HEK293 (cell line): ENCODE measurements around the gene UST.

Experiments
- BCL11A ChIP-seq: fragments of 450-650 bp; formaldehyde crosslinking; IDR thresholded peaks from 2 replicates; pipeline ENCODE4 v1.5.1; 2016; ENCODE audit warnings: low read depth, missing biosample characterization, missing genetic modification characterization
- GLI4 ChIP-seq: fragments of 450-650 bp; formaldehyde crosslinking; IDR thresholded peaks from 2 replicates; pipeline ENCODE4 v1.5.1; 2016; ENCODE audit warnings: missing biosample characterization, missing genetic modification characterization
- HOXA7 ChIP-seq: sonication (generic); formaldehyde crosslinking; IDR thresholded peaks from 2 replicates; pipeline ENCODE4 v1.8.1; 2022; ENCODE audit warnings: missing genetic modification reagents, borderline replicate concordance
- HOXC10 ChIP-seq: sonication (generic); formaldehyde crosslinking; IDR thresholded peaks from 2 replicates; pipeline ENCODE4 v1.8.1; 2023; ENCODE audit warnings: mild to moderate bottlenecking, missing genetic modification reagents
- KLF17 ChIP-seq: fragments of 450-650 bp; formaldehyde crosslinking; IDR thresholded peaks from 2 replicates; pipeline ENCODE4 v1.5.1; 2016; ENCODE audit warnings: missing biosample characterization, missing genetic modification characterization
- MZF1 ChIP-seq: fragments of 450-650 bp; formaldehyde crosslinking; IDR thresholded peaks from 2 replicates; pipeline ENCODE4 v1.5.1; 2017; ENCODE audit warnings: missing biosample characterization, missing genetic modification characterization, borderline replicate concordance
- PBX3 ChIP-seq: sonication (generic); formaldehyde crosslinking; IDR thresholded peaks from 2 replicates; pipeline ENCODE4 v1.8.1; 2022; ENCODE audit warnings: mild to moderate bottlenecking, moderate library complexity, missing genetic modification reagents
- SCRT1 ChIP-seq: fragments of 450-650 bp; formaldehyde crosslinking; IDR thresholded peaks from 2 replicates; pipeline ENCODE4 v1.5.1; 2016; ENCODE audit warnings: missing biosample characterization, missing genetic modification characterization, borderline replicate concordance
- SP3 ChIP-seq: fragments of 450-650 bp; formaldehyde crosslinking; IDR thresholded peaks from 2 replicates; pipeline ENCODE4 v1.5.1; 2016; ENCODE audit warnings: missing biosample characterization, missing genetic modification characterization
- ZBTB1 ChIP-seq: fragments of 450-650 bp; formaldehyde crosslinking; IDR thresholded peaks from 2 replicates; pipeline ENCODE4 v1.5.1; 2016; ENCODE audit warnings: missing biosample characterization, missing genetic modification characterization
- ZBTB17 ChIP-seq: fragments of 450-650 bp; formaldehyde crosslinking; IDR thresholded peaks from 2 replicates; pipeline ENCODE4 v1.5.1; 2016; ENCODE audit warnings: missing biosample characterization, missing genetic modification characterization
- ZEB2 ChIP-seq: fragments of 450-650 bp; formaldehyde crosslinking; IDR thresholded peaks from 2 replicates; pipeline ENCODE4 v1.5.1; 2016; ENCODE audit warnings: missing biosample characterization, missing genetic modification characterization
- ZFHX2 ChIP-seq: fragments of 450-650 bp; formaldehyde crosslinking; conservative IDR thresholded peaks from 2 replicates; pipeline ENCODE4 v1.5.1; 2016; ENCODE audit warnings: missing biosample characterization, missing genetic modification characterization
- ZFP3 ChIP-seq: fragments of 450-650 bp; formaldehyde crosslinking; IDR thresholded peaks from 2 replicates; pipeline ENCODE4 v1.5.1; 2016; ENCODE audit warnings: low read depth, missing biosample characterization, missing genetic modification characterization
- ZFP41 ChIP-seq: fragments of 450-650 bp; formaldehyde crosslinking; IDR thresholded peaks from 2 replicates; pipeline ENCODE4 v1.5.1; 2016; ENCODE audit warnings: missing biosample characterization, missing genetic modification characterization, borderline replicate concordance
- ZFP69B ChIP-seq: fragments of 450-650 bp; formaldehyde crosslinking; IDR thresholded peaks from 2 replicates; pipeline ENCODE4 v1.5.1; 2016; ENCODE audit warnings: missing biosample characterization, missing genetic modification characterization
- ZNF16 ChIP-seq: fragments of 450-650 bp; formaldehyde crosslinking; IDR thresholded peaks from 2 replicates; pipeline ENCODE4 v1.5.1; 2016; ENCODE audit warnings: low read depth, missing biosample characterization, missing genetic modification characterization
- ZNF174 ChIP-seq: fragments of 450-650 bp; formaldehyde crosslinking; IDR thresholded peaks from 2 replicates; pipeline ENCODE4 v1.5.0; 2017; ENCODE audit warnings: missing biosample characterization, mild to moderate bottlenecking, missing genetic modification characterization
- ZNF280D ChIP-seq: fragments of 450-650 bp; formaldehyde crosslinking; IDR thresholded peaks from 2 replicates; pipeline ENCODE4 v1.5.1; 2016; ENCODE audit warnings: missing biosample characterization, missing genetic modification characterization
- ZNF324 ChIP-seq: fragments of 450-650 bp; formaldehyde crosslinking; IDR thresholded peaks from 2 replicates; pipeline ENCODE4 v1.5.1; 2016; ENCODE audit warnings: missing biosample characterization, missing genetic modification characterization
- ZNF350 ChIP-seq: fragments of 450-650 bp; formaldehyde crosslinking; IDR thresholded peaks from 2 replicates; pipeline ENCODE4 v1.5.0; 2017; ENCODE audit warnings: missing biosample characterization, mild to moderate bottlenecking, missing genetic modification characterization
- ZNF391 ChIP-seq: fragments of 450-650 bp; formaldehyde crosslinking; IDR thresholded peaks from 2 replicates; pipeline ENCODE4 v1.5.1; 2016; ENCODE audit warnings: low read depth, missing biosample characterization, missing genetic modification characterization, borderline replicate concordance
- ZNF513 ChIP-seq: fragments of 450-650 bp; IDR thresholded peaks from 2 replicates; pipeline ENCODE4 v1.5.1; 2018; ENCODE audit warnings: missing biosample characterization, missing genetic modification characterization
- ZNF514 ChIP-seq: fragments of 450-650 bp; formaldehyde crosslinking; IDR thresholded peaks from 2 replicates; pipeline ENCODE4 v1.5.1; 2016; ENCODE audit warnings: missing biosample characterization, missing genetic modification characterization
- ZNF521 ChIP-seq: fragments of 450-650 bp; formaldehyde crosslinking; IDR thresholded peaks from 2 replicates; pipeline ENCODE4 v1.5.1; 2017; ENCODE audit warnings: missing biosample characterization, mild to moderate bottlenecking, missing genetic modification characterization
- ZNF549 ChIP-seq: fragments of 450-650 bp; IDR thresholded peaks from 2 replicates; pipeline ENCODE4 v1.5.1; 2018; ENCODE audit warnings: missing biosample characterization, missing genetic modification characterization, mild to moderate bottlenecking, inconsistent platforms, moderate library complexity
- ZNF558 ChIP-seq: fragments of 450-650 bp; formaldehyde crosslinking; IDR thresholded peaks from 2 replicates; pipeline ENCODE4 v1.5.1; 2016; ENCODE audit warnings: missing biosample characterization, missing genetic modification characterization
- ZNF580 ChIP-seq: fragments of 450-650 bp; formaldehyde crosslinking; IDR thresholded peaks from 2 replicates; pipeline ENCODE4 v1.5.1; 2016; ENCODE audit warnings: missing biosample characterization, missing genetic modification characterization
- ZNF610 ChIP-seq: fragments of 450-650 bp; formaldehyde crosslinking; IDR thresholded peaks from 2 replicates; pipeline ENCODE4 v1.5.1; 2016; ENCODE audit warnings: missing biosample characterization, missing genetic modification characterization, borderline replicate concordance
- ZNF660 ChIP-seq: fragments of 450-650 bp; IDR thresholded peaks from 2 replicates; pipeline ENCODE4 v1.5.1; 2018; ENCODE audit warnings: missing biosample characterization, mild to moderate bottlenecking, missing genetic modification characterization
- ZNF777 ChIP-seq: fragments of 450-650 bp; formaldehyde crosslinking; IDR thresholded peaks from 2 replicates; pipeline ENCODE4 v1.5.1; 2017; ENCODE audit warnings: missing biosample characterization, missing genetic modification characterization, borderline replicate concordance
- ZNF791 ChIP-seq: fragments of 450-650 bp; formaldehyde crosslinking; IDR thresholded peaks from 2 replicates; pipeline ENCODE4 v1.5.1; 2016; ENCODE audit warnings: missing biosample characterization, missing genetic modification characterization
- ZNF792 ChIP-seq: fragments of 450-650 bp; formaldehyde crosslinking; IDR thresholded peaks from 2 replicates; pipeline ENCODE4 v1.5.1; 2016; ENCODE audit warnings: missing biosample characterization, missing genetic modification characterization

The UST gene

GRCh38 chr6:149012040-149012545, 265.3 kb downstream of the UST start (continued):
- TF ChIP-seq ZNF513 (tag by site-specific recombination) = 0 out of 2 replicates have a peak, but pooled peaks have one; percentile 29
- peak; percentile 88; the same call in 1 of the 2 replicates for TF ChIP-seq ZNF391 (tag by site-specific recombination)
- no peak for TF ChIP-seq ZNF514 (tag by site-specific recombination)
- peak; percentile 54; the same call in 1 of the 2 replicates for TF ChIP-seq ZBTB1 (tag by site-specific recombination)
- TF ChIP-seq MZF1 (tag by site-specific recombination) = peak; percentile 86
- TF ChIP-seq ZEB2 = peak; percentile 97
- TF ChIP-seq ZNF16 (tag by site-specific recombination) = no peak
- no peak for TF ChIP-seq ZNF791 (tag by site-specific recombination)
- no peak for TF ChIP-seq HOXC10 (CRISPR knock-in tag)
- peak; percentile 79 for TF ChIP-seq ZNF350 (tag by site-specific recombination)
- TF ChIP-seq ZNF792 (tag by site-specific recombination) = no peak
- no peak for TF ChIP-seq ZFP69B
- TF ChIP-seq PBX3 (CRISPR knock-in tag) = no peak
- TF ChIP-seq ZNF610 = peak; percentile 84
- peak; percentile 20; the same call in 1 of the 2 replicates for TF ChIP-seq SCRT1 (tag by site-specific recombination)
- no peak for TF ChIP-seq GLI4 (tag by site-specific recombination)
- no peak for TF ChIP-seq ZNF521 (tag by site-specific recombination)
- TF ChIP-seq ZBTB17 = peak; percentile 98
- peak; percentile 31; the same call in 1 of the 2 replicates for TF ChIP-seq SP3 (tag by site-specific recombination)
- TF ChIP-seq ZFHX2 = no peak
- TF ChIP-seq ZNF174 = no peak
- TF ChIP-seq ZNF558 = 0 out of 2 replicates have a peak, but pooled peaks have one; percentile 40
- no peak for TF ChIP-seq ZNF549 (tag by site-specific recombination)
- no peak for TF ChIP-seq HOXA7
- TF ChIP-seq ZNF777 (tag by site-specific recombination) = no peak
- TF ChIP-seq ZNF660 (tag by site-specific recombination) = peak; percentile 100
- TF ChIP-seq ZFP3 = no peak
- TF ChIP-seq ZNF280D (tag by site-specific recombination) = no peak
- no peak for TF ChIP-seq ZFP41
- no peak for TF ChIP-seq KLF17 (tag by site-specific recombination)
- peak; percentile 97 for TF ChIP-seq ZNF580 (tag by site-specific recombination)
- peak; percentile 43; the same call in 1 of the 2 replicates for TF ChIP-seq ZNF324 (tag by site-specific recombination)
- TF ChIP-seq BCL11A (tag by site-specific recombination) = peak; percentile 62; the same call in 1 of the 2 replicates
